ENCODE results near the gene B3GLCT.

DNA sequence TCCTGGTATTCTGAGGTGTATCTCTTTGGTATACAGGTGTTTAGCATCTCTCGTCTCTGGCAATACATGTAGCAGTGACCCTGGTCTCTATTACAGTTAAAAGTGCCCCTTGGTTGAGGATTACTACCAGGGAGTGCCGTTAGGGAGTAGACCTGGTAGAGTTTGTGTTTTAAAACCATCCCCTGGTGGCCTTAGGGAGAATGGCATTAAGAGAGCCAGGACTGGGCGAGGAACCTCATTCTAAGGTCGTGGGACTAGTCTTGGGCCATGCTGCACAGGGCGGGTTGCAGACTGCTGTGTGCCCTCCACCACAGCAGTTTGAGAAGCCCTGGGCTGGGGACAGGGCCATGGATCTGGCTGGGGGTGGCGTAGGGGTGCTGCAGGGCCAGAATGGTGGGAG is 35.0 kb downstream of the B3GLCT start:
- TF ChIP-seq POLR2A (IDR thresholded peaks at IDR 0.05), result no peak
- TF ChIP-seq, protein P1, sequence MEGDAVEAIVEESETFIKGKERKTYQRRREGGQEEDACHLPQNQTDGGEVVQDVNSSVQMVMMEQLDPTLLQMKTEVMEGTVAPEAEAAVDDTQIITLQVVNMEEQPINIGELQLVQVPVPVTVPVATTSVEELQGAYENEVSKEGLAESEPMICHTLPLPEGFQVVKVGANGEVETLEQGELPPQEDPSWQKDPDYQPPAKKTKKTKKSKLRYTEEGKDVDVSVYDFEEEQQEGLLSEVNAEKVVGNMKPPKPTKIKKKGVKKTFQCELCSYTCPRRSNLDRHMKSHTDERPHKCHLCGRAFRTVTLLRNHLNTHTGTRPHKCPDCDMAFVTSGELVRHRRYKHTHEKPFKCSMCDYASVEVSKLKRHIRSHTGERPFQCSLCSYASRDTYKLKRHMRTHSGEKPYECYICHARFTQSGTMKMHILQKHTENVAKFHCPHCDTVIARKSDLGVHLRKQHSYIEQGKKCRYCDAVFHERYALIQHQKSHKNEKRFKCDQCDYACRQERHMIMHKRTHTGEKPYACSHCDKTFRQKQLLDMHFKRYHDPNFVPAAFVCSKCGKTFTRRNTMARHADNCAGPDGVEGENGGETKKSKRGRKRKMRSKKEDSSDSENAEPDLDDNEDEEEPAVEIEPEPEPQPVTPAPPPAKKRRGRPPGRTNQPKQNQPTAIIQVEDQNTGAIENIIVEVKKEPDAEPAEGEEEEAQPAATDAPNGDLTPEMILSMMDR (IDR thresholded peaks at IDR 0.05), result peak in 1 of 6 experiments; percentile 33

Measured in esophagus squamous epithelium (tissue), 4 donors.